Body of pancreas (tissue), 4 donors: ENCODE results near the gene ITGBL1.

Experiments
- POLR2A ChIP-seq, 3 donors: fragments of 450-650 bp; IDR thresholded peaks; one replicate each; pipeline ENCODE4 v1.6.1; 2016; ENCODE audit warnings: antibody characterized with exemption in 3 of 3, mild to moderate bottlenecking in 2 of 3
- TF ChIP-seq, protein P1 (sequence below), 7 experiments: fragments of 450-650 bp in 4 of 7; fragments of 200-600 bp in 3 of 7; sonication (generic) in 3 of 7; IDR thresholded peaks; one replicate each; pipeline ENCODE4 v1.5.1; 2016 to 2019; ENCODE audit warnings: antibody characterized with exemption in 7 of 7

DNA sequence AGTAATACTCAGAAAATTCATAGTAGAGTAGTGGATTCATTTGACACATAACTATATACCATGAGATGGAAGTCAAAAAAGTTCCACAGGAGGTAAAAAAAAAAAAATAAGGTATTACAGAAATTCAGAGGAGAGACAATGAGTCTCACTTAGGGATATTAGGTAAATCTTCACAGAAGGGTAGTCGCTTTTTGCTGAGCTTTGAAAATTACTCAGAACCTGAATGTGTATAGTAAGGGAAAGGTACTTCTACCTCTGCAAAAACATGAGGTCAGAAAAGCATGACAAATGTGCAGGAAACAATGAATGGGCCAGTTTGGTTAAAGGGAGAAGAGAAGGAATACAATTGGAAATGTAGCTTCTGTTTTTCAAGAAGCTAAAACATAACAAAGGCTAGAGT, 250.6 kb downstream of the ITGBL1 start:
- TF ChIP-seq, protein P1, sequence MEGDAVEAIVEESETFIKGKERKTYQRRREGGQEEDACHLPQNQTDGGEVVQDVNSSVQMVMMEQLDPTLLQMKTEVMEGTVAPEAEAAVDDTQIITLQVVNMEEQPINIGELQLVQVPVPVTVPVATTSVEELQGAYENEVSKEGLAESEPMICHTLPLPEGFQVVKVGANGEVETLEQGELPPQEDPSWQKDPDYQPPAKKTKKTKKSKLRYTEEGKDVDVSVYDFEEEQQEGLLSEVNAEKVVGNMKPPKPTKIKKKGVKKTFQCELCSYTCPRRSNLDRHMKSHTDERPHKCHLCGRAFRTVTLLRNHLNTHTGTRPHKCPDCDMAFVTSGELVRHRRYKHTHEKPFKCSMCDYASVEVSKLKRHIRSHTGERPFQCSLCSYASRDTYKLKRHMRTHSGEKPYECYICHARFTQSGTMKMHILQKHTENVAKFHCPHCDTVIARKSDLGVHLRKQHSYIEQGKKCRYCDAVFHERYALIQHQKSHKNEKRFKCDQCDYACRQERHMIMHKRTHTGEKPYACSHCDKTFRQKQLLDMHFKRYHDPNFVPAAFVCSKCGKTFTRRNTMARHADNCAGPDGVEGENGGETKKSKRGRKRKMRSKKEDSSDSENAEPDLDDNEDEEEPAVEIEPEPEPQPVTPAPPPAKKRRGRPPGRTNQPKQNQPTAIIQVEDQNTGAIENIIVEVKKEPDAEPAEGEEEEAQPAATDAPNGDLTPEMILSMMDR (IDR thresholded peaks at IDR 0.05): no peak
- TF ChIP-seq POLR2A (IDR thresholded peaks at IDR 0.05): no peak
